ENCODE results near the gene PLXNA4. TPM values are rescaled to one million over a fixed set of nuclear protein-coding genes. Genes with fewer than 3 reads are reported as not detected.

The PLXNA4 gene
- total and polyA plus RNA-seq, 5 donors: 5.7 to 19.3 (median 16.0) TPM

- DNase-seq: no peak
- H3K27ac ChIP-seq (ENCODE audit: low read length): no peak overlapping the region
- WGBS: 69% methylated on average over 5 of the region's 5 CpGs
- H3K4me1 ChIP-seq (ENCODE audit: control insufficient read depth, insufficient read depth, low read length): no peaks in the 10 kb centered on the region
- ATAC-seq: no peak
- intact Hi-C loops (cut with DNase I): no loop called here
- no peaks in the 10 kb centered on the region for H3K9me3 ChIP-seq (ENCODE audit: control insufficient read depth, low read length)
- H3K27me3 ChIP-seq (ENCODE audit: control insufficient read depth, insufficient read depth): no peaks in the 10 kb centered on the region
- no peak overlapping the region for H3K4me3 ChIP-seq (ENCODE audit: low read length)
Observed at GRCh38 chr7:132286836-132287235, 289.4 kb downstream of the PLXNA4 start.

GRCh38 chr7:132280335-132280734 lies 295.9 kb downstream of the PLXNA4 start:
- H3K4me3 ChIP-seq (ENCODE audit: low read length): no peak overlapping the region
- no peaks in the 10 kb centered on the region for H3K27me3 ChIP-seq (ENCODE audit: control insufficient read depth, insufficient read depth)
- no peak overlapping the region for H3K27ac ChIP-seq (ENCODE audit: low read length)
- no peak for DNase-seq
- 64% methylated on average over 2 of the region's 2 CpGs for WGBS
- H3K9me3 ChIP-seq (ENCODE audit: control insufficient read depth, low read length): no peaks in the 10 kb centered on the region
- no peaks in the 10 kb centered on the region for H3K4me1 ChIP-seq (ENCODE audit: control insufficient read depth, insufficient read depth, low read length)
- intact Hi-C loops (cut with DNase I): no loop called here
- no peak for ATAC-seq

GRCh38 chr7:132279718-132280117 lies 296.6 kb downstream of the PLXNA4 start:
- intact Hi-C loops (cut with DNase I): no loop called here
- DNase-seq (no peak), ATAC-seq (no peak)
- no peak overlapping the region for H3K4me3 ChIP-seq (ENCODE audit: low read length)
- H3K4me1 ChIP-seq (ENCODE audit: control insufficient read depth, insufficient read depth, low read length): no peaks in the 10 kb centered on the region
- no peak overlapping the region for H3K27ac ChIP-seq (ENCODE audit: low read length)
- H3K9me3 ChIP-seq (ENCODE audit: control insufficient read depth, low read length): no peaks in the 10 kb centered on the region
- 94% methylated on average over 4 of the region's 4 CpGs for WGBS
- H3K27me3 ChIP-seq (ENCODE audit: control insufficient read depth, insufficient read depth): no peaks in the 10 kb centered on the region

GRCh38 chr7:132276976-132277725 lies 299.1 kb downstream of the PLXNA4 start:
- DNase-seq (no peak), ATAC-seq (no peak)
- no peaks in the 10 kb centered on the region for H3K4me1 ChIP-seq (ENCODE audit: control insufficient read depth, insufficient read depth, low read length)
- H3K4me3 ChIP-seq (ENCODE audit: low read length): no peak overlapping the region
- H3K9me3 ChIP-seq (ENCODE audit: control insufficient read depth, low read length): no peaks in the 10 kb centered on the region
- intact Hi-C loops (cut with DNase I): no loop called here
- H3K27ac ChIP-seq (ENCODE audit: low read length): no peak overlapping the region
- H3K27me3 ChIP-seq (ENCODE audit: control insufficient read depth, insufficient read depth): no peaks in the 10 kb centered on the region
- 68% methylated on average over 5 of the region's 5 CpGs for WGBS

GRCh38 chr7:132276234-132276630 lies 300.0 kb downstream of the PLXNA4 start:
- ATAC-seq (peak in 1 of 2 donors; percentile 44), DNase-seq (no peak)
- Histone ChIP-seq H3K27ac (ENCODE audit: low read length) (no peak overlapping the region), H3K9me3 (ENCODE audit: control insufficient read depth, low read length) (no peaks in the 10 kb centered on the region), H3K27me3 (ENCODE audit: control insufficient read depth, insufficient read depth) (no peaks in the 10 kb centered on the region), H3K4me3 (ENCODE audit: low read length) (no peak overlapping the region), H3K4me1 (ENCODE audit: control insufficient read depth, insufficient read depth, low read length) (no peaks in the 10 kb centered on the region)
- WGBS: 49% methylated on average over 3 of the region's 3 CpGs
- intact Hi-C loops (cut with DNase I): no loop called here

GRCh38 chr7:132275416-132276233 lies 300.6 kb downstream of the PLXNA4 start:
- ATAC-seq: no peak
- DNase-seq: no peak
- no peak overlapping the region for H3K27ac ChIP-seq (ENCODE audit: low read length)
- H3K27me3 ChIP-seq (ENCODE audit: control insufficient read depth, insufficient read depth): no peaks in the 10 kb centered on the region
- no peaks in the 10 kb centered on the region for H3K4me1 ChIP-seq (ENCODE audit: control insufficient read depth, insufficient read depth, low read length)
- intact Hi-C loops (cut with DNase I): no loop called here
- H3K9me3 ChIP-seq (ENCODE audit: control insufficient read depth, low read length): no peaks in the 10 kb centered on the region
- 83% methylated on average over 4 of the region's 4 CpGs for WGBS
- H3K4me3 ChIP-seq (ENCODE audit: low read length): no peak overlapping the region

GRCh38 chr7:132272763-132273371 lies 303.4 kb downstream of the PLXNA4 start:
- intact Hi-C loops (cut with DNase I): no loop called here
- ATAC-seq: no peak
- no peak overlapping the region for H3K27ac ChIP-seq (ENCODE audit: low read length)
- no peak overlapping the region for H3K4me3 ChIP-seq (ENCODE audit: low read length)
- no peak for DNase-seq
- H3K4me1 ChIP-seq (ENCODE audit: control insufficient read depth, insufficient read depth, low read length): no peaks in the 10 kb centered on the region
- H3K9me3 ChIP-seq (ENCODE audit: control insufficient read depth, low read length): no peaks in the 10 kb centered on the region
- 86% methylated on average over 9 of the region's 9 CpGs for WGBS
- H3K27me3 ChIP-seq (ENCODE audit: control insufficient read depth, insufficient read depth): no peaks in the 10 kb centered on the region

GRCh38 chr7:132270517-132270916 lies 305.8 kb downstream of the PLXNA4 start:
- WGBS: 40% methylated on average over 2 of the region's 2 CpGs
- intact Hi-C loops (cut with DNase I): no loop called here
- no peak for ATAC-seq
- H3K27me3 ChIP-seq (ENCODE audit: control insufficient read depth, insufficient read depth): no peaks in the 10 kb centered on the region
- H3K4me1 ChIP-seq (ENCODE audit: control insufficient read depth, insufficient read depth, low read length): no peaks in the 10 kb centered on the region
- no peak for DNase-seq
- no peaks in the 10 kb centered on the region for H3K9me3 ChIP-seq (ENCODE audit: control insufficient read depth, low read length)
- H3K27ac ChIP-seq (ENCODE audit: low read length): no peak overlapping the region
- no peak overlapping the region for H3K4me3 ChIP-seq (ENCODE audit: low read length)

GRCh38 chr7:132269718-132270117 lies 306.6 kb downstream of the PLXNA4 start:
- no peak for ATAC-seq

GRCh38 chr7:132263151-132263550 lies 313.1 kb downstream of the PLXNA4 start:
- H3K4me3 ChIP-seq (ENCODE audit: low read length): no peak overlapping the region
- H3K4me1 ChIP-seq (ENCODE audit: control insufficient read depth, insufficient read depth, low read length): no peaks in the 10 kb centered on the region
- DNase-seq (no peak), ATAC-seq (peak in 1 of 2 donors; percentile 21)
- H3K9me3 ChIP-seq (ENCODE audit: control insufficient read depth, low read length): no peaks in the 10 kb centered on the region
- H3K27me3 ChIP-seq (ENCODE audit: control insufficient read depth, insufficient read depth): no peaks in the 10 kb centered on the region
- no peak overlapping the region for H3K27ac ChIP-seq (ENCODE audit: low read length)
- intact Hi-C loops (cut with DNase I): no loop called here
- 87% methylated on average over 4 of the region's 4 CpGs for WGBS

More at GRCh38 chr7:132269718-132270117, 306.6 kb downstream of the PLXNA4 start:
- Histone ChIP-seq H3K4me1 (ENCODE audit: control insufficient read depth, insufficient read depth, low read length) (no peaks in the 10 kb centered on the region), H3K9me3 (ENCODE audit: control insufficient read depth, low read length) (no peaks in the 10 kb centered on the region), H3K27me3 (ENCODE audit: control insufficient read depth, insufficient read depth) (no peaks in the 10 kb centered on the region), H3K4me3 (ENCODE audit: low read length) (no peak overlapping the region), H3K27ac (ENCODE audit: low read length) (no peak overlapping the region)
- WGBS: 70% methylated on average over 5 of the region's 5 CpGs
- intact Hi-C loops (cut with DNase I): no loop called here
- no peak for DNase-seq

- Histone ChIP-seq H3K9me3 (ENCODE audit: control insufficient read depth, low read length) (no peaks in the 10 kb centered on the region), H3K27me3 (ENCODE audit: control insufficient read depth, insufficient read depth) (no peaks in the 10 kb centered on the region), H3K4me3 (ENCODE audit: low read length) (no peak overlapping the region), H3K4me1 (ENCODE audit: control insufficient read depth, insufficient read depth, low read length) (peaks cover 2% of the 10 kb centered on the region), H3K27ac (ENCODE audit: low read length) (no peak overlapping the region)
- intact Hi-C loops (cut with DNase I): no loop called here
- ATAC-seq (no peak), DNase-seq (no peak)
- 81% methylated on average over 6 of the region's 6 CpGs for WGBS
Observed at GRCh38 chr7:132262160-132262470, 314.2 kb downstream of the PLXNA4 start.
